GM21619 (cell line): ENCODE results near the gene PHKB.

Source experiments
- ATAC-seq: cut with Tn5 transposase; IDR thresholded peaks from one replicate; pipeline ENCODE4 v1.9.1; 2021; ENCODE audit not compliant: unreplicated experiment

Gene PHKB

DNA sequence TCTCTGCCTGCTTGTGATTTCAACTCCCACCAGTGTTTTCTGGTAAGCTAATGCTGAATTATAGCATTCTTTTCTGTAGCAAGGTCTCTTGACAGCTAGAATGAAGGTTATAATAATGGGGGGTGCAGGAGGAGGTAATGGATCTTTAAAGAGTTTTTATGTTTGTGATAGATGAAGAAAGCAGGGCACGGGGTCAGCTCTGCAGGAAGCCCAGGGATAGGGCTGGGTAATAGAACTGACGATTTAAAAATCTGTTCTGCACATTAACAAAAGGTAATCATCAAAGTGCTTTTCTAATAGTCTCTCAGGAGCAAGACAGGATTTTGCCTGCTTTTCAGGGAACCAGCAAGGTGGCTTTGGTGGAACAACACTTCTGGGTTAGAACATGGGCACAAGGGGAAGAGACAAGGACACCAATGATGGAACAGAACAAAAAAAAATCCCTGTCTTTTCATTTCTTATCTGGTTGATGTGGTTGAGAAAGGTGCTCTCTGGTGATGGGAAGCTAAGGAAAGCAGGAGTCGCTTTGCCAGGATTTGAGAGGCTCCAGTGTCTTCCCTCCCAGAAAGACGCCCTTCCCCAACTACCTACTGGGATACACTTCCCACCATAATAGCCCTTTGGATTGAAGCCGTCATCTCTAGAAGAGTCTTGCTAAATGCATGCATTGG, 263.1 kb downstream of the PHKB start:
- no peak for ATAC-seq

DNA sequence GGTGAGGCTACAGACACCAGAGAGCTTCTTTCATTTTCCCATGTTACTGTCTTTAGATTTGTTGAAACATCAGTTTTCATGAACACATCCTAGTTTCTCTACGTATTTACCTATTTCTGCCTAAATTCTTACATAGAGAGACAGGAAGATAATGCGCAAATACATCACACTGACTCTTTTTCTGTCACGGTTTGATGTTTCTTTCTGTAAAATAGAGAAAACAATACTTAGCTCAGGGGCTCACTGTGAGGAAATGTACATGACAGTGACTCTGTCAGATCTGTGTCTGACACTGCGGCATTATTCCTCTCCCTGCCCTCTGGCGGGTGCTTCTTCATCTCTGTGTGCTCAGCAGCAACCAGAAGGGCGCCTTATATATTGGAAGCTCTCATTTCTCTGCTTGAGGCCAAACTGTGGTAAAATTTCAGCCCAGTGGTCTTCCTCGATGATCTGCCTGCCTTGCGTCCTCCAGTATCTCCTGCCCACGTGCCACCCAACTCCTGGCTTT, 264.1 kb downstream of the PHKB start:
- no peak for ATAC-seq

DNA sequence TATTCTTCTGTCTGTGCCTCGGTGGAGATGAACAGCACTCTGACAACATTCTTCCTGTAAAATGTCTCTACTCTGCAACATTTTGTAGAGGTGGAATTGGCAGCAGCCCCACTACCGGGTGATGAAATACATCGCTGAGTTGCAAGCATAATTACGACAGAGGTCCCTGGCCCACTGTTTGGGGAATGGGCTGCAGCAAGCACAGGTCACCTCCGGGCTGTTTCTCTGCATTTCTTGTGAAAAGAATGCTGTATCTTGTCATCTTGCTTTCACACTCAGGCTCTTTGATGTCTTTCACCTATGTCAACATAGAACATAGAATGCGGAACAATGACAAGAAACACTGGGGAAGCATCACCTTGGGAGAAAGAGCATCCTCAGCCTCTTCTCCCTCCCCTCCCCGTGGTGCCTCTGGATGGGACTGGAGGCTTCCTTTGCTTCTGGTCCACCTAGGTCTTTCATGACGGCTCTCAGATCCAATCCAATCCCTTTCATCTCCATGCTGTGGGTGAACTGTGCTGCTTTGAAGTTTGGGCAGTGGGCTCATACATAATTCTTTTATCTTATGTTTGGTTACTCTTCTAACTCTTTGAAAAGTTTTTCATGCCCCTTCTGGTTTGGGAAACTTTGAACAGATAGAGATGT, 265.0 kb downstream of the PHKB start:
- ATAC-seq: no peak

DNA sequence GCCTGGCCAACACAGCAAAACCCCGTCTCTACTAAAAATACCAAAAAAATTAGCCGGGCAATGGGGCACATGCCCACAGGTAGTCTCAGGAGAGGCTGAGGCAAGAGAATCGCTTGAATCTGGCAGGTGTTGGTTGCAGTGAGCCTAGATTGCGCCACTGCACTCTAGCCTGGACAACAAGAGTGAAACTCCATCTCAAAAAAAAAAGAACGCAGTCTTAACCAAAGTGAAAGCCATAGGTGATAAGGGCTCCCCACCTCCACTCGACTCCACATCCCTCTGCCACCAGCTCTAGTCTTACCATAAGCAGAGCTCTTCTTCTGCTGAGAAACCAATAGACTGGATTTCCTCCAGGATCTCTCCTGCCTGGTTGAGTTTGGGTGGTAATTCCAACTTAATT, 266.0 kb downstream of the PHKB start:
- ATAC-seq: no peak

DNA sequence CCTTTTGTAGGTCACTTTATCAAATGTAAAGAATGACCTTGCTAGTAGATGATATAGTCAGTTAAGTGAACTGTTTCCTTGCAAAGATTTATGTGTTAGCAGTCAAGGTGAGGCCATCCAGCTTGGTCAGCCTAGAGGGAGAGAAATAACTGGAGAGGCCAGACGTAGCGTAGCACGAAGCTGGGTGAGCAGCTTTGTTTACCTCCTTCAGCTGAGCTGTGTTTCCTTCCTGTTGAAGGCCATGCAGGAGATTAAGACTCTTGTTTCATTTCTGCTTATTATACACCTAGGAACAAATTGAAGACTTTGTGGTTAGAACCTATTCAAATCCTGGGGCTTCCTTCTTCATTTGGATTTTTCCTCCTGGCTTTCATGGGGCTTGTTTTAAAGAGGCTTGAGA, 267.1 kb downstream of the PHKB start:
- ATAC-seq: no peak

DNA sequence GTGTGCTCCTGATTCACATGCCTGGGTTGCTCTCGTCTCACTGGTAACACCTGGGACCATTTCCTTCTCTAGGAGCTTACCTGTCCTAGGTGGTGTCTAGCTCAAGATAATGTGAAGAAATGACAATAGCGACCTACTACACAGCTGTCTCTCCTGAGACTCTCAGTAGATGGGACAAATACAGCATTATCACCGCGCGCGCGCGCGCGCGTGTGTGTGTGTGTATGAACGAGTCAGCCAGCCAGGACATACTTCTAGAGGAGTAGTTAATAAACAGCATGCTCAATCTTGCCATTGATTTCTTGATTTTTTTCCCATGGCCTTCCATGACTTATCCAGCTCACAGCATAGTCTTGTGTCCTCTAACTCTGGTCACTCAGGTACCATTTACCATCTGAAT, 268.6 kb downstream of the PHKB start:
- ATAC-seq: no peak

DNA sequence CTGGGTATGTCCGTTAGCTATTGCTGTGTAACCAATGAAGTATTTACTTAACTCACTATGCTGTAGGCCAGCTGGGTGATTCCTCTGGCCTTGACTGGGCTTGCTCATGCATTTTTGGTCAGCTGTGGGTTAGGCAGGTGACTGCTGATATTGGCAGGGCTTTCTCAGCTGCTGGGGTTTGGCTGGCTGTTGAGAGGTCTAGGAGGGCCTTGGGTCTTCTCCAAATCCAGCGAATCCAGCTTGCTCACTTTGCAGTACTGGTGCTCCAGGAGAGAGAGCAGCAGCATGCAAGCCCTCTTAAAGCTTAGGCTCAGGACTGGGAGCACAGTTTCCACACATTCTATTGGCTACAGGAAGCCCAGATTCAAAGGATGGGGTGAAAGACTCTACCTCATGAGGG, 270.1 kb downstream of the PHKB start:
- ATAC-seq: no peak

DNA sequence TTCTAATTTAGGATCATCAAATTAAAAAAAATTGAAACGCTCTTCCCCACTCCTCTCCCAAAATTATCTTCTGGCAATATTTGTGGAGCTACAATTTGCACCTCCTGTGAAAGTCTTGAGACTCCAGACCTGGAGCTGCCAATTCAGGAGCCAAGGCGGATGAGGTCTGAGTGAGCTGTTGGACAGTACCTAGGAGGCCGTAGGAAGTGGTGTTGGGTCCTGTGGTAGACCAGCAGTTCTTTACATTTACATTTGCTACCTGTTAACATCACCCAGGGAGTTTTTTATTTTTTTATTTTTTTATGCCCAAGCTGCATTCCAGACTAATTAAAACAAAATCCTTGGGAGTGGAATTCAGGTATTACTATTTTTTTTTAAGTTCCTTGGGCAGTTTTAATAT, 271.0 kb downstream of the PHKB start:
- no peak for ATAC-seq

DNA sequence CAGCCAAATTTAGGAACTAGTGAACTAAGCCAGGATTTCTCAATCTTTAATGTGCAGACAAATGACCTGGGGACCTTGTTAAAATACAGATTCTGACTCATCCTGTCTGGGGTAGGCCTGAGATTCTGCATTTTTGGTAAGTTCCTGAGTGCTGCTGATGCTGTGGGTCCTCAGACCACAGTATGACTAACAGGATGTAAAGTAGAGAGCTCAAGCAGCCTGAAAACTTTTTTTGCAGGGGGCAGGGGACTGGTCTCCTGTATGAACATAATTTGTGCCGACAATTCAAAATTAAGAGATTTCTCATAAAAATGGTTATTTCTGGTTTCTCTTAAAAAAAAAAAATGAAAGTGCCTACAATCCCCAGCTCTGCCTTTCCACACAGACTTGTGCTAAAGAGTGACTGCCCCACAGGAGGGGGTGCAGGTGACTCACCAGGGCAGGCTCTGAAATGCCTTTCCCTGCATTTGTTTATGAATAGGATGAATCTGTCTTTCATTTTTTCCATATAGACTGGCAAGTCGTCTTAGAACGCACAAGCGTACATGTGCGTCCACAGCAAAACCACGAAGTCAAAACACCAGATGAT, 271.5 kb downstream of the PHKB start:
- ATAC-seq: no peak

DNA sequence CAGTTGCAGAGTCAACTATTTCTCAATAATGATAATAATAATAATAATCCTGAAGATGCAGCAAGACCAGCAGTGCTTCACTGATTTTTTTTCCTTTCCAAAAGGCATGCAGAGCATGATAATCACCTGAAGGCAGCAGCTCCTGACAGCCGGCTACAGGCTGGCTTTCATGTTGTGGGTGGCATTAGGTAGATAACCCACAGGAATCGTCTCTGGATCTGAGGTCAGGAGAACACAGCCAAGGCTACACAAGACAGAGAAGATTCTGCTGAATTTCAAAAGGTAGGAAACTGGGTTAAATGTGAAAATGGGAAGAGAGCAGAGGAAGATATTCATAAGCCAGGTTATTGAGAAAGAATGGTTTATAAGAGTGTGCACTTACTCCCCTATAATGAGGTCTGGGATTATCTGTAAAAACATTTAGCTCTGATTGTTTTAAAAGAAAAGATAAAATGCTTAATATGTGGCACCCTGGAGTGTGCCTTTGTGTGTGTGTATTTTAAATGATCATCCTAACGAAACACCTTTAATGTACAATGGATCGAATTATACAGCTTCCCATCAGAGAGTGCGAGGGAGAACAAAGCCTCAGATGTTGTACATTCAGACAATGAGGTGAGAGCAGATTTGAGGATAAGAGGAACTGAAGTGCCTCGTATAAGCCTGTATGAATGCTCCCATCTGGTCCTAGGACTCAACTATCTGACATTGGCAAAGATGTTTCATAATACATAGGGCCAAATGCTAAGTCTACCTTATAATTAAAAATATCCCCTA, 273.1 kb downstream of the PHKB start:
- no peak for ATAC-seq

DNA sequence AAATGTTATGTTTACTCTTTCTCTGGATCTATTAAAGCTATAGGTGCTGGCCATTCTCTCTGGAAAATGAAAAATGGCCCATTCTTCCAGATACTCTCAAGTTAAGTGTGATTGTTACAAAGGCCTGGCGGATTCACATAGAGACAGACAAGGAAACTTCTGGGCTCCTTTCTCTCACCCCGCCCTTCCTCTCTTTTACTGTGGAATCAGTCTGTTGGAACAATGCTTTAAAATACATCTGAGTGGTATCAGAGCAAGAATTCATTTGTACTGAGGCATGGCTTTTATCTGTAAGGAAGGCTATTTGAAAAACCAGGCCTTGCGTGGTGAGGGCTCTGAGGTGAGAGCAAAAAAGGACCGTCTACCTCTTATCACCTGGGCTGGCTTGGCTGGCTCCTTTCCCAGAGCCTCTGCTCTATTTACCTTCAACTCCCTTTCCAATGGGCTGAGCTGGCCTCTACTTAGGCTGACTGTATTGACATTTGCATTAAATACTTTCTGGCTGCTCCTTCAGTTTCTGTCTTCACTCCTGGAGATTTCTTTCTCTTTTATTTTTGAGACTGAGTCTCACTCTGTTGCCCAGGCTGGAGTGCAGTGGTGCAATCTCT, 274.0 kb downstream of the PHKB start:
- no peak for ATAC-seq

DNA sequence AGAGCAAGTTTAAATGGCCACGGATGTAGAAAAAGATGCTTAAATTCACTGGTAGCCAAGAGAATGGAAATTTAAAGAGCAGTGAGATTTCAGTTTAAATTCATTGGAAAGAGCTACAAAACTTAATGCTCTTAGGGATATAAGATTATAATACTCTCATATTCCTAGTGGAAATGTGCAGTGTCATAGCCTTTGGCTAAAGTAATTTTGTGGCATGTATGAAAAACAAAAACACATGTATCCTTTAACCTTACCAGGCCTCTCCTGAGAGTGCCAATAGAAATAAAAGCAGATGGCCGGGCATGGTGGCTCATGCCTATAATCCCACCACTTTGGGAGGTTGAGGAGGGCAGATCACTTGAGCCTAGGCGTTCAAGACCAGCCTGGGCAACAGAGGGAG, 289.2 kb downstream of the PHKB start:
- no peak for ATAC-seq
